DOHH2 (cell line): ENCODE data around the gene UNC5A.

Experiments
- H3F3A ChIP-seq: fragments of 200-600 bp; sonication (generic), shearing (Covaris generic); 2 replicates; pipeline ENCODE4 v1.6.0; 2016; ENCODE audit warnings: antibody characterized with exemption, mild to moderate bottlenecking; ENCODE audit not compliant: control insufficient read depth, insufficient read depth
- H3K27ac ChIP-seq: fragments of 200-600 bp; sonication (generic); 2 replicates; pipeline ENCODE4 v1.5.1; 2014; ENCODE audit warnings: low read depth, mild to moderate bottlenecking, low read length, moderate library complexity
- H3K27me3 ChIP-seq: fragments of 200-600 bp; sonication (generic); 2 replicates; pipeline ENCODE4 v1.6.1; 2014; ENCODE audit warnings: mild to moderate bottlenecking, low read length, mixed read lengths; ENCODE audit not compliant: control insufficient read depth
- H3K36me3 ChIP-seq: fragments of 200-600 bp; sonication (generic); 2 replicates; pipeline ENCODE4 v1.6.1; 2014; ENCODE audit warnings: mild to moderate bottlenecking, low read length, moderate library complexity, mixed read lengths; ENCODE audit not compliant: control insufficient read depth
- H3K4me1 ChIP-seq: fragments of 200-600 bp; sonication (generic); 2 replicates; pipeline ENCODE4 v1.6.1; 2014; ENCODE audit warnings: mild to moderate bottlenecking, low read length, mixed read lengths; ENCODE audit not compliant: control insufficient read depth
- H3K4me2 ChIP-seq: fragments of 200-600 bp; sonication (generic); 2 replicates; pipeline ENCODE4 v1.6.0; 2014; ENCODE audit warnings: mild to moderate bottlenecking, low read length, moderate library complexity
- H3K4me3 ChIP-seq: fragments of 200-600 bp; sonication (generic); 2 replicates; pipeline ENCODE4 v1.5.1; 2014; ENCODE audit warnings: mild to moderate bottlenecking, low read length, mixed read lengths
- H3K79me2 ChIP-seq: fragments of 200-600 bp; sonication (generic); 2 replicates; pipeline ENCODE4 v1.6.1; 2014; ENCODE audit warnings: mild to moderate bottlenecking, low read length, mixed read lengths; ENCODE audit not compliant: control insufficient read depth
- H3K9me2 ChIP-seq: fragments of 200-600 bp; sonication (generic); replicated peaks from 2 replicates; pipeline ENCODE4 v1.6.1; 2014; ENCODE audit warnings: mild to moderate bottlenecking, low read length, mixed read lengths; ENCODE audit not compliant: control insufficient read depth
- H3K9me3 ChIP-seq: fragments of 200-600 bp; sonication (generic); 2 replicates; pipeline ENCODE4 v1.6.1; 2014; ENCODE audit warnings: antibody characterized with exemption, low read length, mixed read lengths; ENCODE audit not compliant: control insufficient read depth, insufficient read depth
- H4K20me1 ChIP-seq: fragments of 200-600 bp; sonication (generic); 2 replicates; pipeline ENCODE4 v1.6.0; 2014; ENCODE audit warnings: low read depth, mild to moderate bottlenecking, antibody characterized with exemption, low read length, moderate library complexity; ENCODE audit not compliant: control insufficient read depth, insufficient read depth
- EZH2phosphoT487 ChIP-seq: fragments of 200-600 bp; sonication (generic); IDR thresholded peaks from 2 replicates; pipeline ENCODE4 v1.6.1; 2017; ENCODE audit warnings: borderline replicate concordance, mild to moderate bottlenecking, antibody characterized with exemption, low read length, moderate library complexity, mixed read lengths
- TF ChIP-seq, protein P1 (sequence below): fragments of 200-600 bp; sonication (generic); IDR thresholded peaks from one replicate; pipeline ENCODE4 v1.5.1; 2014; ENCODE audit warnings: antibody characterized with exemption, mild to moderate bottlenecking, low read depth, low read length; ENCODE audit not compliant: poor library complexity, severe bottlenecking

Gene UNC5A

DNA sequence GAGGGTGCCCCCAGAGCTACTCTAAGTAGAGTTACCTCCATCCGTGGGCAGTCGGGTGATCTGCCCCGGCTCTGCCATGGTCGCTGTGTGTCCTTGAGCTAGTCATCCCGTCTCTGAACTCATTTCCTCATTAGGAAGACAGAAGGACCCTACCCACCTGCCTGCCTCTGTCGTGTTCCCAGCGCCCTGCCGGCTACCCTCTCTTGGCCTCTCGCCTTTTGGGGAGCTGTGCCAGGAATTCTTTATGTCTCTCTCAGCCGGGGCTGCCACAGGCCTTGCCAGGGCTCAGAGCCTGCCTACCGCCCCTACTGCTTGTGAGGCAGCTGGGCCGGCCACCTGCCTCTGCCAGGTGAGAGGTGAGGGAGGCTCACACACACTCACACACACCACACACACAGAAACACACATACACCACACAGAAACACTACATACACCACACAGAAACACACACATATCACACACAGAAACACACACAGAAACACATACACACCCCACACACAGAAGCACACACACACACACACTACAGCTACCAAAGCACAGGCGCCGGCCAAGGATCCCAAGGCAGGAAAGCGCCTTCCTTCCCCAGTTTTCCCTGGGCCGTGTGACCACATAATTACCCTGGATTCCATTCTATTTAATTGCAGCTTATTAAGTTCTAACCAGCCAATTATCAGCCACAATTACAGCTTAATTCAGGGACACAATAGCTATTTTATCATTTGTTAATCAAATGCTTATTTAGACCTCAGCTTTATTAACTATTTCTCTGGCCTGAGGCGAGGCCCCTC, 41.7 kb downstream of the UNC5A start:
- no peaks in the 10 kb centered on the region for H3K27me3 ChIP-seq
- H3K79me2 ChIP-seq = no peaks in the 10 kb centered on the region
- no peak overlapping the region for H3K27ac ChIP-seq
- no peak overlapping the region for H3K4me2 ChIP-seq
- no peak for TF ChIP-seq EZH2phosphoT487
- TF ChIP-seq, protein P1, sequence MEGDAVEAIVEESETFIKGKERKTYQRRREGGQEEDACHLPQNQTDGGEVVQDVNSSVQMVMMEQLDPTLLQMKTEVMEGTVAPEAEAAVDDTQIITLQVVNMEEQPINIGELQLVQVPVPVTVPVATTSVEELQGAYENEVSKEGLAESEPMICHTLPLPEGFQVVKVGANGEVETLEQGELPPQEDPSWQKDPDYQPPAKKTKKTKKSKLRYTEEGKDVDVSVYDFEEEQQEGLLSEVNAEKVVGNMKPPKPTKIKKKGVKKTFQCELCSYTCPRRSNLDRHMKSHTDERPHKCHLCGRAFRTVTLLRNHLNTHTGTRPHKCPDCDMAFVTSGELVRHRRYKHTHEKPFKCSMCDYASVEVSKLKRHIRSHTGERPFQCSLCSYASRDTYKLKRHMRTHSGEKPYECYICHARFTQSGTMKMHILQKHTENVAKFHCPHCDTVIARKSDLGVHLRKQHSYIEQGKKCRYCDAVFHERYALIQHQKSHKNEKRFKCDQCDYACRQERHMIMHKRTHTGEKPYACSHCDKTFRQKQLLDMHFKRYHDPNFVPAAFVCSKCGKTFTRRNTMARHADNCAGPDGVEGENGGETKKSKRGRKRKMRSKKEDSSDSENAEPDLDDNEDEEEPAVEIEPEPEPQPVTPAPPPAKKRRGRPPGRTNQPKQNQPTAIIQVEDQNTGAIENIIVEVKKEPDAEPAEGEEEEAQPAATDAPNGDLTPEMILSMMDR = no peak
- no peaks in the 10 kb centered on the region for H3K36me3 ChIP-seq
- H3K4me3 ChIP-seq = no peak overlapping the region
- no peaks in the 10 kb centered on the region for H3F3A ChIP-seq
- no peaks in the 10 kb centered on the region for H3K9me2 ChIP-seq
- H3K4me1 ChIP-seq = no peaks in the 10 kb centered on the region
- H4K20me1 ChIP-seq = no peaks in the 10 kb centered on the region
- H3K9me3 ChIP-seq = no peaks in the 10 kb centered on the region

DNA sequence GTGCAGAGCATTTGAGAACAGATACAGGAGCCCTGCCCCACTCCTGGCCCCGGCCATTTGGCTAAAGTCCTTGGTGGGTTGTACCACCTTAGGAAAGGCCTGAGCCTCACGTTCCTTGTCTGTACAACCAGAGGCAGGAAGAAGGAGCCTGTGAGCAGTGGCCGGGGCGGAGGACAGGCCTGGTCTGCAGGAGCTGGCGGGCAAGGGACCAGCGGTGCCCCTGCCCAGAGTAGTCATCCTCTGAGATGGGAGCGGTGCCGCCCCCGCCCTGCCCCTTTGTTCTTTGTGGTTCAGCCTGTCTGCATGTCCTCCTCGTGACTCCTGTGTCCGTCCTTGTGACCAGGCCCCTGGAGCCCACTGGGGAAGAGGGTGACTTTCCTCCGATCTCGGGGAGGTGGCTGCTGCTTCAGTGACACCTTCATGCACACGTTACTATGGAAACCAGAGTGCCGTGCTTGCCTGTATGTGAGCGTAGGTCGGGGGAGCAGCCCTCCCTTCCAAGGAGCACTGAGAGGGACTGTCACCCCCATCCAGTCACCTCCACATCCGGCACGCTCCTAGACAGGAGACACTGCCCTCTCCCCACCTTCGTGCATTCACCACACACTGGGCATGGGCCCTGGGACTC, 42.9 kb downstream of the UNC5A start:
- no peak overlapping the region for H3K27ac ChIP-seq
- no peaks in the 10 kb centered on the region for H3K9me2 ChIP-seq
- no peak overlapping the region for H3K4me3 ChIP-seq
- TF ChIP-seq EZH2phosphoT487 = no peak
- TF ChIP-seq, protein P1 = no peak
- H3K4me1 ChIP-seq = no peaks in the 10 kb centered on the region
- no peaks in the 10 kb centered on the region for H3K79me2 ChIP-seq
- no peaks in the 10 kb centered on the region for H3F3A ChIP-seq
- no peaks in the 10 kb centered on the region for H4K20me1 ChIP-seq
- no peaks in the 10 kb centered on the region for H3K27me3 ChIP-seq
- H3K9me3 ChIP-seq = no peaks in the 10 kb centered on the region
- no peak overlapping the region for H3K4me2 ChIP-seq
- H3K36me3 ChIP-seq = no peaks in the 10 kb centered on the region

DNA sequence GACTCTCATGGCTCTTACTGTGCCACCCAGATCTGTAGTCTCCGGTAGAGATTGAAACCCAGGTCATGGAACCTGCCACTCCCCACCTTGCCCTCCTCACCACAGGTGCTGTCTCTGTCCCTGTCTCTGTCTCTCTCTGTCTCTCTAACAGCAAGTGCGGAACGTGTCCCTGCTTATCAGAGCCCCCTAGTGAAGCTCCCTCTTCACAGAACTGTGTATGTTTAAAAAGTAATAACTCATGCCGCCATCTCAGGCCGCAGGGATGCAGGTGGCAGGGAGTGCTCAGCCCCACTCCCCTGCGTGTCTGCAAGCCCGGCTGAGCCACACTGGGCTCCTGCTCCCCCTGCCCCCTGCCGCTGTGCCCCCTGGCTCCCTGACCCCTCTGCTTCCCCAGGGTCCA, 43.8 kb downstream of the UNC5A start:
- H4K20me1 ChIP-seq = no peaks in the 10 kb centered on the region
- H3K9me3 ChIP-seq = no peaks in the 10 kb centered on the region
- no peaks in the 10 kb centered on the region for H3K36me3 ChIP-seq
- H3K4me1 ChIP-seq = no peaks in the 10 kb centered on the region
- H3K9me2 ChIP-seq = no peaks in the 10 kb centered on the region
- H3K27me3 ChIP-seq = no peaks in the 10 kb centered on the region
- H3K4me2 ChIP-seq = no peak overlapping the region
- H3K27ac ChIP-seq = no peak overlapping the region
- no peak for TF ChIP-seq EZH2phosphoT487
- TF ChIP-seq, protein P1 = no peak
- no peaks in the 10 kb centered on the region for H3F3A ChIP-seq
- H3K4me3 ChIP-seq = no peak overlapping the region
- no peaks in the 10 kb centered on the region for H3K79me2 ChIP-seq
